Fibroblast of the conjunctiva (primary cell): ENCODE data around the gene ANXA10.
"Not testable (repeated sequence)": the region's sequence is repeated elsewhere in the genome, so short reads cannot be mapped to it uniquely, and the experiment has no call there.

Source experiments
- DNase-seq: peaks from one replicate; pipeline ENCODE4 v3.0.0-alpha.2; 2010; ENCODE audit warnings: low read depth

Gene ANXA10

GRCh38 chr4:168119100-168119499 is 26.8 kb downstream of the ANXA10 start:
- no peak for DNase-seq

GRCh38 chr4:168119890-168120289 is 27.6 kb downstream of the ANXA10 start:
- DNase-seq: no peak

- no peak for DNase-seq
Observed at GRCh38 chr4:168120811-168121210, 28.5 kb downstream of the ANXA10 start.

- peak; percentile 24 for DNase-seq
Observed at GRCh38 chr4:168124008-168124641, 31.8 kb downstream of the ANXA10 start.

- DNase-seq: no peak
Observed at GRCh38 chr4:168126952-168127351, 34.6 kb downstream of the ANXA10 start.

GRCh38 chr4:168128601-168129000 is 36.3 kb downstream of the ANXA10 start:
- DNase-seq: no peak

GRCh38 chr4:168129046-168129772 is 36.9 kb downstream of the ANXA10 start:
- DNase-seq: no peak

- DNase-seq: no peak
Observed at GRCh38 chr4:168129802-168130201, 37.5 kb downstream of the ANXA10 start.

- no peak for DNase-seq
Observed at GRCh38 chr4:168131196-168131595, 38.9 kb downstream of the ANXA10 start.

- no peak for DNase-seq
Observed at GRCh38 chr4:168134651-168135050, 42.3 kb downstream of the ANXA10 start.

GRCh38 chr4:168135860-168136259 is 43.5 kb downstream of the ANXA10 start:
- DNase-seq: not testable (repeated sequence)

GRCh38 chr4:168137695-168138094 is 45.4 kb downstream of the ANXA10 start:
- DNase-seq: not testable (repeated sequence)

GRCh38 chr4:168138143-168138542 is 45.8 kb downstream of the ANXA10 start:
- DNase-seq: peak; percentile 48

GRCh38 chr4:168139336-168139735 is 47.0 kb downstream of the ANXA10 start:
- no peak for DNase-seq

GRCh38 chr4:168141733-168142132 is 49.4 kb downstream of the ANXA10 start:
- no peak for DNase-seq

- DNase-seq: no peak
Observed at GRCh38 chr4:168143601-168144000, 51.3 kb downstream of the ANXA10 start.

GRCh38 chr4:168150420-168151050 is 58.2 kb downstream of the ANXA10 start:
- no peak for DNase-seq

GRCh38 chr4:168151327-168151726 is 59.0 kb downstream of the ANXA10 start:
- DNase-seq: no peak

GRCh38 chr4:168152837-168153500 is 60.6 kb downstream of the ANXA10 start:
- DNase-seq: no peak

- DNase-seq: peak; percentile 57
Observed at GRCh38 chr4:168153596-168154440, 61.5 kb downstream of the ANXA10 start.

GRCh38 chr4:168154546-168155277 is 62.4 kb downstream of the ANXA10 start:
- no peak for DNase-seq
